HepG2 (cell line): Measurements from ENCODE around the gene RREB1. TPM values are rescaled to one million over a fixed set of nuclear protein-coding genes. Genes with fewer than 3 reads are reported as not detected.

Experiments
- AKNA ChIP-seq: sonication (generic); formaldehyde crosslinking; IDR thresholded peaks from 2 replicates; pipeline ENCODE4 v1.4.0; 2020; ENCODE audit warnings: missing genetic modification reagents, borderline replicate concordance
- IKZF5 ChIP-seq: IDR thresholded peaks from 2 replicates; pipeline ENCODE4 v1.6.1; 2018; ENCODE audit warnings: missing genetic modification reagents, mild to moderate bottlenecking, missing compliant biosample characterization
- MATR3 ChIP-seq: sonication (generic); formaldehyde crosslinking; IDR thresholded peaks from 2 replicates; pipeline ENCODE4 v1.4.0; 2020; ENCODE audit warnings: missing genetic modification reagents
- MLX ChIP-seq: IDR thresholded peaks from 2 replicates; pipeline ENCODE4 v1.6.1; 2016
- PHF8 ChIP-seq: sonication (generic); formaldehyde crosslinking; IDR thresholded peaks from 2 replicates; pipeline ENCODE4 v1.5.0; 2020; ENCODE audit warnings: missing genetic modification reagents
- PLRG1 ChIP-seq: fragments of 450-650 bp; conservative IDR thresholded peaks from 2 replicates; pipeline ENCODE4 v1.6.1; 2016
- REPIN1 ChIP-seq: sonication (generic); formaldehyde crosslinking; IDR thresholded peaks from 2 replicates; pipeline ENCODE4 v1.8.0; 2022; ENCODE audit warnings: missing genetic modification reagents, low read depth, mild to moderate bottlenecking, borderline replicate concordance
- TOE1 ChIP-seq: sonication (generic); formaldehyde crosslinking; IDR thresholded peaks from 2 replicates; pipeline ENCODE4 v1.4.0; 2020; ENCODE audit warnings: mild to moderate bottlenecking, missing genetic modification reagents
- TOPORS ChIP-seq: sonication (generic); formaldehyde crosslinking; IDR thresholded peaks from 2 replicates; pipeline ENCODE4 v1.8.0; 2023; ENCODE audit warnings: mild to moderate bottlenecking, missing genetic modification reagents
- ZBTB7B ChIP-seq: sonication (generic); formaldehyde crosslinking; IDR thresholded peaks from 2 replicates; pipeline ENCODE4 v1.4.0; 2020; ENCODE audit warnings: missing genetic modification reagents
- ZFP41 ChIP-seq: sonication (generic); formaldehyde crosslinking; IDR thresholded peaks from 2 replicates; pipeline ENCODE4 v1.4.0; 2020; ENCODE audit warnings: mild to moderate bottlenecking, missing genetic modification reagents, borderline replicate concordance
- ZNF513 ChIP-seq: sonication (generic); formaldehyde crosslinking; conservative IDR thresholded peaks from 2 replicates; pipeline ENCODE4 v1.5.0; 2020; ENCODE audit warnings: missing genetic modification reagents
- ZNF720 ChIP-seq: sonication (generic); formaldehyde crosslinking; IDR thresholded peaks from 2 replicates; pipeline ENCODE4 v1.4.0; 2020; ENCODE audit warnings: missing genetic modification reagents
- ZSCAN21 ChIP-seq: sonication (generic); formaldehyde crosslinking; IDR thresholded peaks from 2 replicates; pipeline ENCODE4 v1.8.0; 2022; ENCODE audit warnings: mild to moderate bottlenecking, missing genetic modification reagents, moderate library complexity, borderline replicate concordance
- polyA plus RNA-seq, 8 experiments: library from polyadenylated mRNA; depleted of rRNA in 3 of 8; stranded (reverse) in 7 of 8; unstranded in 1 of 8; fragments of >200 nt; fragmentation: Illumina TruSeq in 4 of 8; extraction: Trizol in 4 of 8; gene quantifications; 2 replicates each; pipeline versions ENCODE4 v1.2.1 to v1.2.3, GENCODE V29; 2011 to 2016; ENCODE audit warnings: low read depth in 4 of 8, missing spikeins in 1 of 8, mixed read lengths in 1 of 8; ENCODE audit not compliant: insufficient read depth in 1 of 8
- total RNA-seq, 5 experiments: library from RNA; depleted of rRNA; stranded (reverse); fragments of >200 nt; fragmentation: Illumina TruSeq; extraction: Trizol; gene quantifications; 2 replicates each; pipeline ENCODE4 v1.2.3, GENCODE V29; 2016; ENCODE audit warnings: low read depth in 1 of 5
- TF ChIP-seq, protein P1 (sequence below): sonication (generic); formaldehyde crosslinking; IDR thresholded peaks from 2 replicates; pipeline ENCODE4 v1.8.0; 2022; ENCODE audit warnings: low read depth, missing genetic modification reagents
- TF ChIP-seq, protein P2 (sequence below): sonication (generic); formaldehyde crosslinking; IDR thresholded peaks from 2 replicates; pipeline ENCODE4 v1.4.0; 2020; ENCODE audit warnings: mild to moderate bottlenecking, missing genetic modification reagents
- TF ChIP-seq, protein P3 (sequence below): sonication (generic); formaldehyde crosslinking; IDR thresholded peaks from 2 replicates; pipeline ENCODE4 v1.4.0; 2020; ENCODE audit warnings: missing genetic modification reagents, mild to moderate bottlenecking, borderline replicate concordance

RREB1 gene
- total and polyA plus RNA-seq, 2 of the 13 experiments (the other 11 are each of a cell fraction or from before 2014, with no cell fraction given): 6.1 to 23.2 TPM

DNA sequence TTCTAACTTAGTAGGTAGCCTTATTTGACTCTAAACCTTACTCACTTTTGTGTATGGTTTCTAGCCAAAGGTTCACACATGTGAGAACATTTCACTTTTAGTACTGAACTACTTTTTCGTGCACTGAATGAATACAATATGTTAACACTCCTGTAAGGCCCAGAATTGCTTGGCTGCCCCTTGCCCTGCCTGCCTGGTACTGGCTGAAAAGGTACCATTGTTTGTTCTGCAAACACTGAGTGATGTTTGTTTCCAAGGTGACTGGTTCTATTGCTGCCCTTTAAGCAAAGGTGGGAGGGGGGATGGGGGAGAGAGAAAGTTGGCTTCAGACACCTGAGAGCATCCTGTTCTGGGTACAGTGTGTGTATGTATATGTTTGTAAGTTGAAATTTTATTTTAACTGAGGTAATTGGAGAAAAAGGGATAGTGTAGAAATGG, 31.2 kb downstream of the RREB1 start (continued):
- TF ChIP-seq AKNA (no peak), ZNF720 (CRISPR knock-in tag) (no peak), IKZF5 (peak; percentile 85; the same call in 1 of the 2 replicates), TOPORS (CRISPR knock-in tag) (no peak), ZNF513 (CRISPR knock-in tag) (no peak), ZSCAN21 (CRISPR knock-in tag) (peak; percentile 41; the same call in 1 of the 2 replicates), ZBTB7B (CRISPR knock-in tag) (no peak; the same call in 1 of the 2 replicates), MATR3 (CRISPR knock-in tag) (no peak), PLRG1 (no peak), MLX (CRISPR knock-in tag) (0 out of 2 replicates have a peak, but pooled peaks have one; percentile 40), TOE1 (CRISPR knock-in tag) (no peak), ZFP41 (CRISPR knock-in tag) (no peak), REPIN1 (CRISPR knock-in tag) (peak; percentile 54; the same call in 1 of the 2 replicates), PHF8 (CRISPR knock-in tag) (no peak)
- TF ChIP-seq, protein P1, sequence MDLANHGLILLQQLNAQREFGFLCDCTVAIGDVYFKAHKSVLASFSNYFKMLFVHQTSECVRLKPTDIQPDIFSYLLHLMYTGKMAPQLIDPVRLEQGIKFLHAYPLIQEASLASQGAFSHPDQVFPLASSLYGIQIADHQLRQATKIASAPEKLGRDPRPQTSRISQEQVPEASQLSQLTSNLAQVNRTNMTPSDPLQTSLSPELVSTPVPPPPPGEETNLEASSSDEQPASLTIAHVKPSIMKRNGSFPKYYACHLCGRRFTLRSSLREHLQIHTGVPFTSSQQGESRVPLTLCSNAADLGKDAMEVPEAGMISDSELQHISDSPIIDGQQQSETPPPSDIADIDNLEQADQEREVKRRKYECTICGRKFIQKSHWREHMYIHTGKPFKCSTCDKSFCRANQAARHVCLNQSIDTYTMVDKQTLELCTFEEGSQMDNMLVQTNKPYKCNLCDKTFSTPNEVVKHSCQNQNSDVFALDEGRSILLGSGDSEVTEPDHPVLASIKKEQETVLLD: no peak
- TF ChIP-seq, protein P2, sequence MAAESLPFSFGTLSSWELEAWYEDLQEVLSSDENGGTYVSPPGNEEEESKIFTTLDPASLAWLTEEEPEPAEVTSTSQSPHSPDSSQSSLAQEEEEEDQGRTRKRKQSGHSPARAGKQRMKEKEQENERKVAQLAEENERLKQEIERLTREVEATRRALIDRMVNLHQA: no peak
- TF ChIP-seq, protein P3, sequence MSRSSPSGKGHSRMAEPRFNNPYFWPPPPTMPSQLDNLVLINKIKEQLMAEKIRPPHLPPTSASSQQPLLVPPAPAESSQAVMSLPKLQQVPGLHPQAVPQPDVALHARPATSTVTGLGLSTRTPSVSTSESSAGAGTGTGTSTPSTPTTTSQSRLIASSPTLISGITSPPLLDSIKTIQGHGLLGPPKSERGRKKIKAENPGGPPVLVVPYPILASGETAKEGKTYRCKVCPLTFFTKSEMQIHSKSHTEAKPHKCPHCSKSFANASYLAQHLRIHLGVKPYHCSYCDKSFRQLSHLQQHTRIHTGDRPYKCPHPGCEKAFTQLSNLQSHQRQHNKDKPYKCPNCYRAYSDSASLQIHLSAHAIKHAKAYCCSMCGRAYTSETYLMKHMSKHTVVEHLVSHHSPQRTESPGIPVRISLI: peak; percentile 78; the same call in 1 of the 2 replicates
